ENCODE data around the gene PTPRA. TPM values are rescaled to one million over a fixed set of nuclear protein-coding genes. Genes with fewer than 3 reads are reported as not detected.

The PTPRA gene
- total RNA-seq, 4 donors from 2014 or later: 18.9 to 32.5 (median 27.3) TPM

GRCh38 chr20:2903686-2904085 is 30.4 kb downstream of the PTPRA start:
- in situ Hi-C loops (cut with MboI; ENCODE audit: low sequenced_read_pairs in 4 of 4): no loop called here
- Histone ChIP-seq H3K9me3 (no peaks in the 10 kb centered on the region), H3K27ac (no peak overlapping the region), H3K4me3 (no peak overlapping the region), H3K27me3 (no peaks in the 10 kb centered on the region), H3K36me3 (no peaks in the 10 kb centered on the region), H3K4me1 (peaks cover 0 to 15% of the 10 kb centered on the region in 2 donors)
- TF ChIP-seq CTCF (IDR thresholded peaks at IDR 0.05 in 4 of 5, conservative IDR thresholded peaks at IDR 0.05 in 1 of 5): no peak
- TF ChIP-seq POLR2A (IDR thresholded peaks at IDR 0.05): no peak
- intact Hi-C loops (cut with DNase I; ENCODE audit: low total_unique reads): no loop called here
- no peak for ATAC-seq
- DNase-seq: no peak

GRCh38 chr20:2907519-2907918 is 34.2 kb downstream of the PTPRA start:
- Histone ChIP-seq H3K4me3 (no peak overlapping the region), H3K4me1 (peaks cover 0 to 9% of the 10 kb centered on the region in 2 donors)

GRCh38 chr20:2909953-2910352 is 36.7 kb downstream of the PTPRA start:
- DNase-seq (no peak), ATAC-seq (no peak)
- Histone ChIP-seq H3K4me1 (peaks cover 0 to 9% of the 10 kb centered on the region in 2 donors), H3K36me3 (no peaks in the 10 kb centered on the region), H3K27me3 (no peaks in the 10 kb centered on the region), H3K4me3 (no peak overlapping the region), H3K27ac (no peak overlapping the region), H3K9me3 (no peaks in the 10 kb centered on the region)
- no peak for TF ChIP-seq CTCF (IDR thresholded peaks at IDR 0.05 in 4 of 5, conservative IDR thresholded peaks at IDR 0.05 in 1 of 5)
- in situ Hi-C loops (cut with MboI; ENCODE audit: low sequenced_read_pairs in 4 of 4): no loop called here
- intact Hi-C loops (cut with DNase I; ENCODE audit: low total_unique reads): no loop called here

More at GRCh38 chr20:2907519-2907918, 34.2 kb downstream of the PTPRA start:
- DNase-seq (no peak), ATAC-seq (no peak)
- in situ Hi-C loops (cut with MboI; ENCODE audit: low sequenced_read_pairs in 4 of 4) (no loop called here), intact Hi-C loops (cut with DNase I; ENCODE audit: low total_unique reads) (no loop called here)
- TF ChIP-seq POLR2A (IDR thresholded peaks at IDR 0.05) (no peak), CTCF (IDR thresholded peaks at IDR 0.05 in 4 of 5, conservative IDR thresholded peaks at IDR 0.05 in 1 of 5) (no peak)
- Histone ChIP-seq H3K27me3 (no peaks in the 10 kb centered on the region), H3K36me3 (no peaks in the 10 kb centered on the region), H3K27ac (no peak overlapping the region), H3K9me3 (no peaks in the 10 kb centered on the region)

GRCh38 chr20:2911200-2911599 is 37.9 kb downstream of the PTPRA start:
- Histone ChIP-seq H3K4me1 (peaks cover 0 to 9% of the 10 kb centered on the region in 2 donors), H3K27ac (no peak overlapping the region), H3K4me3 (no peak overlapping the region), H3K36me3 (no peaks in the 10 kb centered on the region), H3K9me3 (no peaks in the 10 kb centered on the region), H3K27me3 (no peaks in the 10 kb centered on the region)
- TF ChIP-seq CTCF (IDR thresholded peaks at IDR 0.05 in 4 of 5, conservative IDR thresholded peaks at IDR 0.05 in 1 of 5): no peak
- no peak for TF ChIP-seq POLR2A (IDR thresholded peaks at IDR 0.05)
- DNase-seq (no peak), ATAC-seq (no peak)
- in situ Hi-C loops (cut with MboI; ENCODE audit: low sequenced_read_pairs in 4 of 4): no loop called here
- intact Hi-C loops (cut with DNase I; ENCODE audit: low total_unique reads): no loop called here

DNA sequence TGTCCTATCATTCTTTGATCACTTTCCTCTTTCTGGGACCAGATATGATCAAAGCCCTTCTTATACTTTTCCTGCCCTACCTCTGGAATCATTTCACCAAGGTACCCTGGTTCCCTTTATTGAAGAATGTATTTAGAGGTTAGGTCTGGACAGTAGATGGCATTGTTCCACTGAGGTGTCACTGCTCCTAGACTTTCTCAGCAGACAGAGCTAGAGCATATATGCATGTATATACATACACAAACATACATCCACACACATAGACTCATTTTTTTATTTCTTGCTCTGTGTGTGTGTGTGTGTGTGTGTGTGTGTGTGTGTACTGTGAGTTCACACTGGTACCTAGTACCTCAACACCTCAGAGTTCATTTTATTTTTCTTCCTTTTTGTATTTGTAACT is 40.9 kb downstream of the PTPRA start:
- no peak for TF ChIP-seq POLR2A (IDR thresholded peaks at IDR 0.05)
- no peak for TF ChIP-seq CTCF (IDR thresholded peaks at IDR 0.05 in 4 of 5, conservative IDR thresholded peaks at IDR 0.05 in 1 of 5)
- intact Hi-C loops (cut with DNase I; ENCODE audit: low total_unique reads): no loop called here
- no peak for DNase-seq
- peaks cover 10 to 19% of the 10 kb centered on the region in 2 donors for H3K4me1 ChIP-seq
- no peak overlapping the region for H3K4me3 ChIP-seq
- no peaks in the 10 kb centered on the region for H3K27me3 ChIP-seq
- no peaks in the 10 kb centered on the region for H3K36me3 ChIP-seq
- no peak overlapping the region for H3K27ac ChIP-seq
- no peak for ATAC-seq
- in situ Hi-C loops (cut with MboI; ENCODE audit: low sequenced_read_pairs in 4 of 4): no loop called here
- H3K9me3 ChIP-seq: no peaks in the 10 kb centered on the region

Measured in gastrocnemius medialis (tissue), 4 donors.